Measurements from ENCODE around the gene WDR59. TPM values are rescaled to one million over a fixed set of nuclear protein-coding genes. Genes with fewer than 3 reads are reported as not detected.

WDR59 gene
- total and polyA plus RNA-seq, 4 donors, result 11.2 to 60.1 (median 32.0) TPM

DNA sequence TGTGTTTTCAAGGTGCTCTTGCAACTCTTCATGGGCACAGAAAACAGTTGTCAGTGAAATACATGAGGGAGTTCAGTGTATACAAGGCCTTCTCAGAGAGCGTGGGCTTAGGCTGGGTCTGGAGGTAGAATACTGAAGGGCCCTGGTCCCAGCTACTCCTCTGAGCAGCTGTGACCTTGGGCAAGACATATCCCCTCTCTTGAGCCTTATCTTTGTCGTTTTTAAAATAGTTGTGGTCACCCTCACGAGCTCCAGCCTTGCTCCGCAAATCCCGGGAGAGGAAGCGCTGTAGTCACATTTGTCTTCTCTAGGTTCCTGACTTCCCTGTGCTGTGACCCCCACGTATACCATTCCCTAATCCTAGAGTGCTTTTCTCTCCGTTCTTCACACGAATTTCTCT lies 17.6 kb upstream of the WDR59 start:
- TF ChIP-seq, protein P1, sequence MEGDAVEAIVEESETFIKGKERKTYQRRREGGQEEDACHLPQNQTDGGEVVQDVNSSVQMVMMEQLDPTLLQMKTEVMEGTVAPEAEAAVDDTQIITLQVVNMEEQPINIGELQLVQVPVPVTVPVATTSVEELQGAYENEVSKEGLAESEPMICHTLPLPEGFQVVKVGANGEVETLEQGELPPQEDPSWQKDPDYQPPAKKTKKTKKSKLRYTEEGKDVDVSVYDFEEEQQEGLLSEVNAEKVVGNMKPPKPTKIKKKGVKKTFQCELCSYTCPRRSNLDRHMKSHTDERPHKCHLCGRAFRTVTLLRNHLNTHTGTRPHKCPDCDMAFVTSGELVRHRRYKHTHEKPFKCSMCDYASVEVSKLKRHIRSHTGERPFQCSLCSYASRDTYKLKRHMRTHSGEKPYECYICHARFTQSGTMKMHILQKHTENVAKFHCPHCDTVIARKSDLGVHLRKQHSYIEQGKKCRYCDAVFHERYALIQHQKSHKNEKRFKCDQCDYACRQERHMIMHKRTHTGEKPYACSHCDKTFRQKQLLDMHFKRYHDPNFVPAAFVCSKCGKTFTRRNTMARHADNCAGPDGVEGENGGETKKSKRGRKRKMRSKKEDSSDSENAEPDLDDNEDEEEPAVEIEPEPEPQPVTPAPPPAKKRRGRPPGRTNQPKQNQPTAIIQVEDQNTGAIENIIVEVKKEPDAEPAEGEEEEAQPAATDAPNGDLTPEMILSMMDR (IDR thresholded peaks at IDR 0.05; ENCODE audit: control extremely low read depth, extremely low read depth), result no peak
- peaks cover 0 to 2% (median 0%) of the 10 kb centered on the region in 4 donors for H3K36me3 ChIP-seq (ENCODE audit: control insufficient read depth in 4 of 4, insufficient read depth in 4 of 4, low read length in 4 of 4)
- peak overlapping the region; percentile 57 to 78 for H3K27ac ChIP-seq (ENCODE audit: low read depth in 1 of 2, low read length in 1 of 2)
- ATAC-seq (ENCODE audit: insufficient read depth, low FRiP score) (no peak), DNase-seq (no peak)
- no peak overlapping the region for H3K4me3 ChIP-seq
- 28 to 41% methylated on average over 9 of the region's 9 CpGs for WGBS, 2 donors
- H3K9me3 ChIP-seq (ENCODE audit: control insufficient read depth in 4 of 4, insufficient read depth in 3 of 4, low read length in 3 of 4), result no peaks in the 10 kb centered on the region
- H3K27me3 ChIP-seq (ENCODE audit: control insufficient read depth in 3 of 3, insufficient read depth in 3 of 3, low read length in 2 of 3), result no peaks in the 10 kb centered on the region
- peaks cover 3 to 31% (median 12%) of the 10 kb centered on the region in 5 donors for H3K4me1 ChIP-seq (ENCODE audit: control insufficient read depth in 5 of 5, insufficient read depth in 5 of 5, low read length in 5 of 5)
- H3K9ac ChIP-seq (ENCODE audit: insufficient read depth in 1 of 2, low read length in 2 of 2), result no peak overlapping the region

- Histone ChIP-seq H3K27me3 (ENCODE audit: control insufficient read depth in 3 of 3, insufficient read depth in 3 of 3, low read length in 2 of 3) (no peaks in the 10 kb centered on the region), H3K4me1 (ENCODE audit: control insufficient read depth in 5 of 5, insufficient read depth in 5 of 5, low read length in 5 of 5) (peaks cover 3 to 31% (median 12%) of the 10 kb centered on the region in 5 donors), H3K36me3 (ENCODE audit: control insufficient read depth in 4 of 4, insufficient read depth in 4 of 4, low read length in 4 of 4) (peaks cover 0 to 2% (median 0%) of the 10 kb centered on the region in 4 donors), H3K27ac (ENCODE audit: low read depth in 1 of 2, low read length in 1 of 2) (peak overlapping the region; percentile 50 to 83), H3K9ac (ENCODE audit: insufficient read depth in 1 of 2, low read length in 2 of 2) (peak overlapping the region in 1 of 2 donors; percentile 76), H3K4me3 (peak overlapping the region; percentile 86), H3K9me3 (ENCODE audit: control insufficient read depth in 4 of 4, insufficient read depth in 3 of 4, low read length in 3 of 4) (no peaks in the 10 kb centered on the region)
- TF ChIP-seq, protein P1 (IDR thresholded peaks at IDR 0.05; ENCODE audit: control extremely low read depth, extremely low read depth), result no peak
- ATAC-seq (ENCODE audit: insufficient read depth, low FRiP score) (no peak), DNase-seq (peak in 2 of 3 donors; percentile 18 to 34)
- WGBS, 2 donors, result 3 to 10% methylated on average over 15 of the region's 15 CpGs
Measured at GRCh38 chr16:75000481-75001081, 15.7 kb upstream of the WDR59 start.

- H3K9me3 ChIP-seq (ENCODE audit: control insufficient read depth in 4 of 4, insufficient read depth in 3 of 4, low read length in 3 of 4), result no peaks in the 10 kb centered on the region
- no peak for ATAC-seq (ENCODE audit: insufficient read depth, low FRiP score)
- peaks cover 3 to 31% (median 12%) of the 10 kb centered on the region in 5 donors for H3K4me1 ChIP-seq (ENCODE audit: control insufficient read depth in 5 of 5, insufficient read depth in 5 of 5, low read length in 5 of 5)
- peak overlapping the region; percentile 37 to 76 for H3K9ac ChIP-seq (ENCODE audit: insufficient read depth in 1 of 2, low read length in 2 of 2)
- H3K4me3 ChIP-seq, result peak overlapping the region; percentile 86
- peaks cover 0 to 2% (median 0%) of the 10 kb centered on the region in 4 donors for H3K36me3 ChIP-seq (ENCODE audit: control insufficient read depth in 4 of 4, insufficient read depth in 4 of 4, low read length in 4 of 4)
- TF ChIP-seq, protein P1 (IDR thresholded peaks at IDR 0.05; ENCODE audit: control extremely low read depth, extremely low read depth), result no peak
- peak; percentile 43 to 53 (median 49) for DNase-seq
- peak overlapping the region; percentile 83 to 94 for H3K27ac ChIP-seq (ENCODE audit: low read depth in 1 of 2, low read length in 1 of 2)
- H3K27me3 ChIP-seq (ENCODE audit: control insufficient read depth in 3 of 3, insufficient read depth in 3 of 3, low read length in 2 of 3), result no peaks in the 10 kb centered on the region
- WGBS, 2 donors, result 0 to 1% methylated on average over 49 to 71 of the region's 71 CpGs
Measured at GRCh38 chr16:74999609-75000480, 14.9 kb upstream of the WDR59 start.
